IMR-90 (cell line): ENCODE data around the gene TMCO2. TPM values are rescaled to one million over a fixed set of nuclear protein-coding genes. Genes with fewer than 3 reads are reported as not detected.

Source experiments
- polyA plus RNA-seq, 3 experiments: library from polyadenylated mRNA; depleted of rRNA; stranded (reverse); fragments of >200 nt; gene quantifications; 2 replicates each; pipeline ENCODE4 v1.2.3, GENCODE V29; 2012; ENCODE audit warnings: low replicate concordance in 1 of 3
- total RNA-seq: library from RNA; depleted of rRNA; stranded (reverse); fragments of >200 nt; gene quantifications from 2 replicates; pipeline ENCODE4 v1.2.3, GENCODE V29; 2012; rRNA removed

Gene TMCO2
- total and polyA plus RNA-seq, 2 of the 4 experiments (the other 2 are of a cell fraction) = not detected

Other genes with a start within 250 kb of the TMCO2 start
- 756 and 792 TPM in 2 replicates for gene CAP1, start 207.2 kb upstream of the TMCO2 start, total RNA-seq
- 405 and 434 TPM in 2 replicates for gene CAP1, start 207.2 kb upstream of the TMCO2 start, polyA plus RNA-seq (2012; rRNA removed)
- 41.4 and 55.4 TPM in 2 replicates for gene PPT1, start 150.7 kb upstream of the TMCO2 start, total RNA-seq
- 19.9 and 22.7 TPM in 2 replicates for gene PPT1, start 150.7 kb upstream of the TMCO2 start, polyA plus RNA-seq (2012; rRNA removed)
- 29.8 and 33.1 TPM in 2 replicates for gene RLF, start 86.5 kb upstream of the TMCO2 start, total RNA-seq
- 3.4 and 4.4 TPM in 2 replicates for gene RLF, start 86.5 kb upstream of the TMCO2 start, polyA plus RNA-seq (2012; rRNA removed)
- gene ZMPSTE24, start 10.3 kb downstream of the TMCO2 start, total RNA-seq = 28.9 and 90.8 TPM in 2 replicates
- gene ZMPSTE24, start 10.3 kb downstream of the TMCO2 start, polyA plus RNA-seq (2012; rRNA removed) = 17.7 and 21.0 TPM in 2 replicates
- 0.56 and 0.90 TPM in 2 replicates for gene COL9A2, start 69.3 kb downstream of the TMCO2 start, total RNA-seq
- 1.3 and 1.6 TPM in 2 replicates for gene COL9A2, start 69.3 kb downstream of the TMCO2 start, polyA plus RNA-seq (2012; rRNA removed)
- gene SMAP2, start 125.8 kb downstream of the TMCO2 start, total RNA-seq = 30.1 and 33.6 TPM in 2 replicates
- gene SMAP2, start 125.8 kb downstream of the TMCO2 start, polyA plus RNA-seq (2012; rRNA removed) = 29.1 and 31.0 TPM in 2 replicates
- gene ZFP69B, start 202.5 kb downstream of the TMCO2 start, total RNA-seq = 6.8 and 8.1 TPM in 2 replicates
- gene ZFP69B, start 202.5 kb downstream of the TMCO2 start, polyA plus RNA-seq (2012; rRNA removed) = 2.2 and 3.1 TPM in 2 replicates
- gene ZFP69, start 229.4 kb downstream of the TMCO2 start, total RNA-seq = 1.6 and 2.5 TPM in 2 replicates
- 1.2 TPM in 2 replicates for gene ZFP69, start 229.4 kb downstream of the TMCO2 start, polyA plus RNA-seq (2012; rRNA removed)